B cell (primary cell): ENCODE results near the gene EARS2. TPM values are rescaled to one million over a fixed set of nuclear protein-coding genes. Genes with fewer than 3 reads are reported as not detected.

ENCODE experiments used
- ATAC-seq: fragments of 200-7000 bp; cut with Tn5 transposase; one replicate; pipeline ENCODE4 v1.10.0; 2021; ENCODE audit warnings: low read depth, mild to moderate bottlenecking, moderate number of reproducible peaks, moderate library complexity
- CTCF ChIA-PET: fragments of 350-600 bp; sonication (Branson Sonifier 250); formaldehyde crosslinking; loops from one replicate; lab custom pipeline; 2021; ENCODE audit warnings: antibody characterized with exemption, inconsistent platforms; lab: Charles Lee
- POLR2A ChIA-PET: fragments of 350-600 bp; sonication (Branson Sonifier 250); formaldehyde crosslinking; loops from one replicate; lab custom pipeline; 2021; ENCODE audit warnings: antibody characterized with exemption; lab: Charles Lee
- DNase-seq: peaks from one replicate; pipeline ENCODE4 v3.0.0; 2013
- H2AFZ ChIP-seq: 2 replicates; pipeline ENCODE4 v1.6.1; 2012; ENCODE audit warnings: mild to moderate bottlenecking, low read depth, low read length; ENCODE audit not compliant: insufficient read depth, poor library complexity, severe bottlenecking
- H3K27ac ChIP-seq, 2 donors: 1 replicate in 1 of 2; 2 replicates in 1 of 2; pipeline ENCODE4 v1.5.1; 2012 to 2013; ENCODE audit warnings: low read length in 2 of 2, mild to moderate bottlenecking in 2 of 2, moderate library complexity in 1 of 2
- H3K27me3 ChIP-seq, 4 experiments: fragments of 200-600 bp in 1 of 4; sonication (generic) in 1 of 4; replicated peaks in 1 of 4; 1 replicate in 2 of 4; 2 replicates in 2 of 4; pipeline versions ENCODE4 v1.6.1 to v1.7.0; 2013 to 2016; ENCODE audit warnings: low read length in 3 of 4, mild to moderate bottlenecking in 2 of 4, mixed read lengths in 1 of 4, moderate library complexity in 1 of 4; ENCODE audit not compliant: insufficient read depth in 4 of 4, control insufficient read depth in 3 of 4; ENCODE audit errors: control extremely low read depth in 1 of 4
- H3K36me3 ChIP-seq, 2 experiments: replicated peaks in 1 of 2; 1 replicate in 1 of 2; 2 replicates in 1 of 2; pipeline versions ENCODE4 v1.6.1 to v1.7.1; 2013; ENCODE audit warnings: low read length in 1 of 2; ENCODE audit not compliant: insufficient read depth in 2 of 2, control insufficient read depth in 1 of 2; ENCODE audit errors: control extremely low read depth in 1 of 2, extremely low read depth in 1 of 2
- H3K4me1 ChIP-seq, 2 donors: fragments of 200-600 bp in 1 of 2; sonication (generic) in 1 of 2; 1 replicate in 1 of 2; 2 replicates in 1 of 2; pipeline versions ENCODE4 v1.5.1 to v1.6.1; 2013 to 2017; ENCODE audit warnings: low read length in 2 of 2; ENCODE audit not compliant: control insufficient read depth in 2 of 2, insufficient read depth in 2 of 2
- H3K4me2 ChIP-seq: replicated peaks from 2 replicates; pipeline ENCODE3; 2012; ENCODE audit warnings: mild to moderate bottlenecking, low read depth, low read length; ENCODE audit not compliant: poor library complexity, severe bottlenecking
- H3K4me3 ChIP-seq, 5 experiments: fragments of 200-600 bp in 1 of 5; sonication (generic) in 1 of 5; 1 replicate in 3 of 5; 2 replicates in 2 of 5; pipeline versions ENCODE4 v1.5.1 to v1.7.0; 2011 to 2016; ENCODE audit warnings: low read length in 4 of 5, mild to moderate bottlenecking in 4 of 5, low read depth in 2 of 5, control low read depth in 1 of 5, moderate library complexity in 1 of 5; ENCODE audit not compliant: insufficient read depth in 1 of 5; ENCODE audit errors: control extremely low read depth in 1 of 5, extremely low read depth in 1 of 5
- H3K79me2 ChIP-seq: fragments of 200-600 bp; sonication (generic); one replicate; pipeline ENCODE4 v1.6.0; 2016; ENCODE audit warnings: low read length; ENCODE audit not compliant: control insufficient read depth, insufficient read depth
- H3K9ac ChIP-seq: fragments of 200-600 bp; sonication (generic); 2 replicates; pipeline ENCODE4 v1.6.1; 2017; ENCODE audit warnings: mild to moderate bottlenecking, low read length, moderate library complexity
- H3K9me3 ChIP-seq, 3 donors: one replicate each; pipeline versions ENCODE4 v1.6.1 to v1.7.1; 2013; ENCODE audit warnings: low read length in 2 of 3; ENCODE audit not compliant: control insufficient read depth in 2 of 3, insufficient read depth in 1 of 3; ENCODE audit errors: control extremely low read depth in 1 of 3
- H4K20me1 ChIP-seq: 2 replicates; pipeline ENCODE4 v1.6.0; 2012; ENCODE audit warnings: mild to moderate bottlenecking, low read length; ENCODE audit not compliant: insufficient read depth, control insufficient read depth, poor library complexity, severe bottlenecking
- H3K27ac Mint-ChIP-seq: one replicate; pipeline ENCODE4 v1.8.0; 2021; ENCODE audit warnings: mixed read lengths
- H3K27me3 Mint-ChIP-seq: one replicate; pipeline ENCODE4 v1.8.0; 2021; ENCODE audit warnings: mixed read lengths
- H3K4me1 Mint-ChIP-seq: one replicate; pipeline ENCODE4 v1.8.0; 2021; ENCODE audit warnings: mixed read lengths
- H3K4me3 Mint-ChIP-seq: one replicate; pipeline ENCODE4 v1.8.0; 2021; ENCODE audit warnings: mixed read lengths
- H3K9me3 Mint-ChIP-seq: one replicate; pipeline ENCODE4 v1.8.0; 2022; ENCODE audit warnings: mixed read lengths; ENCODE audit not compliant: insufficient read depth
- CTCF ChIP-seq: fragments of 200-600 bp; IDR thresholded peaks from one replicate; pipeline ENCODE4 v1.8.0; 2022; ENCODE audit warnings: antibody characterized with exemption, mild to moderate bottlenecking
- EZH2 ChIP-seq: IDR thresholded peaks from 2 replicates; pipeline ENCODE4 v1.6.1; 2012; ENCODE audit warnings: borderline replicate concordance, low read depth, mild to moderate bottlenecking, moderate library complexity, low read length; ENCODE audit not compliant: insufficient read depth, poor library complexity, severe bottlenecking
- WGBS: methylation state at CpG from one replicate; pipeline ENCODE4 v1.1.5; 2013; ENCODE audit warnings: missing lambda C conversion rate; ENCODE audit not compliant: insufficient coverage; 5-methylcytosine and 5-hydroxymethylcytosine counted together
- intact Hi-C: fragments of 100-400 bp; cut with micrococcal nuclease; formaldehyde crosslinking; loops from one replicate; pipeline ENCODE4 v1.10.0; 2022
- polyA plus RNA-seq: library from polyadenylated mRNA; depleted of rRNA; stranded (reverse); fragments of >200 nt; gene quantifications from 2 replicates; pipeline ENCODE4 v1.2.3, GENCODE V29; 2012
- total RNA-seq, 2 donors: library from RNA; stranded (reverse); fragments of 120-200 nt in 1 of 2; gene quantifications; 1 replicate in 1 of 2; 2 replicates in 1 of 2; pipeline versions ENCODE4 v1.2.3 to v1.2.4, GENCODE V29; 2013 to 2022

EARS2 gene
- total and polyA plus RNA-seq, 2 donors (not counting 1 experiment from before 2014, with no cell fraction given): 14.6 to 15.1 TPM

GRCh38 chr16:23578101-23578830, 21.1 kb upstream of the EARS2 start:
- ATAC-seq: no peak
- POLR2A ChIA-PET: no interaction called here
- H3K27ac Mint-ChIP-seq: no peak overlapping the region

More at GRCh38 chr16:23578101-23578830, 21.1 kb upstream of the EARS2 start:
- Histone ChIP-seq H3K27me3 (no peaks in the 10 kb centered on the region), H4K20me1 (no peaks in the 10 kb centered on the region), H3K36me3 (peaks cover 3 to 41% of the 10 kb centered on the region in 2 experiments), H3K9me3 (no peaks in the 10 kb centered on the region), H3K4me1 (no peaks in the 10 kb centered on the region), H3K4me2 (no peak overlapping the region), H2AFZ (no peak overlapping the region), H3K4me3 (no peak overlapping the region), H3K27ac (no peak overlapping the region), H3K79me2 (no peaks in the 10 kb centered on the region), H3K9ac (no peak overlapping the region)
- CTCF ChIA-PET: interaction anchor here (0.6 kb wide), 1 partner anchor 162 kb away, joined by 3 read pairs; no protein-coding TSS in a partner anchor
- no peaks in the 10 kb centered on the region for H3K9me3 Mint-ChIP-seq
- intact Hi-C loops: no loop called here
- no peak overlapping the region for H3K4me3 Mint-ChIP-seq
- WGBS: 100% methylated on average over 1 of the region's 5 CpGs
- no peak for TF ChIP-seq EZH2
- no peak for TF ChIP-seq CTCF
- H3K27me3 Mint-ChIP-seq: no peaks in the 10 kb centered on the region
- no peak for DNase-seq
- no peaks in the 10 kb centered on the region for H3K4me1 Mint-ChIP-seq
